ENCODE data around the gene EVX2.

DNA sequence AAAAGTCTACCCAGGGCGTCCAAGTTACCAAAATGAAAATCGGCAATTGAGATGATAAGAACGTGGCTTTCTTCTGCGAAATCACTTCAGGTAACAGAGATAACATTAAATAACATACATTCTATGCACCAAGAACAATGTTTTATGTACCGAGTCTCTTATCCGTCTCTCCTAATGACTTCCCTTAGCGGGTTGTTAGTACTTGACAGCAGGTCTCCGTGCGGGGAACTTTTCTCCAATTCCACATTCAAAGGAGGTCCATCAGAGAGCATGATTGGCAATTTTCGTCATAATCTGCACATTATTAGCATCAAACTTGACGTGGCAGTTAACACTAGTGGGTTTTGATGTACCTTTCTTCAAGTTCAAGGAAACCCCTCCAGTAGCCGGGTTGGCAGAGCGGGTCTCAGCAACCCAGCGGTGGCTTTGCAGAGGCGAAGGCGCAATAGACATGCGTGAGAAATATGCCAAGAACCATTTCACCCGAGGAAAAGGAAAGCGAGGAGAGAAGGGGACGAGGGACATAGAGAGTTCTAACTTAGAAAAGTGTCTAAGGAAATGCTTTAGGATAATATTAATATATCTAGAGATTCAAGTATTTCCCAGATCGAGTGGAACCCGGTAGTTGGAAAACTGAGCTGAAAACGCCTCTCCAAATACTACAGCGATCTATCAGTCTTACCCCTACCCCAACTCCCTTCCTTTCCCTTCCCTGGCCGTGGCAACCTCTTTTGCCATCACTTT is 5.0 kb downstream of the EVX2 start:
- TF ChIP-seq, protein P1, sequence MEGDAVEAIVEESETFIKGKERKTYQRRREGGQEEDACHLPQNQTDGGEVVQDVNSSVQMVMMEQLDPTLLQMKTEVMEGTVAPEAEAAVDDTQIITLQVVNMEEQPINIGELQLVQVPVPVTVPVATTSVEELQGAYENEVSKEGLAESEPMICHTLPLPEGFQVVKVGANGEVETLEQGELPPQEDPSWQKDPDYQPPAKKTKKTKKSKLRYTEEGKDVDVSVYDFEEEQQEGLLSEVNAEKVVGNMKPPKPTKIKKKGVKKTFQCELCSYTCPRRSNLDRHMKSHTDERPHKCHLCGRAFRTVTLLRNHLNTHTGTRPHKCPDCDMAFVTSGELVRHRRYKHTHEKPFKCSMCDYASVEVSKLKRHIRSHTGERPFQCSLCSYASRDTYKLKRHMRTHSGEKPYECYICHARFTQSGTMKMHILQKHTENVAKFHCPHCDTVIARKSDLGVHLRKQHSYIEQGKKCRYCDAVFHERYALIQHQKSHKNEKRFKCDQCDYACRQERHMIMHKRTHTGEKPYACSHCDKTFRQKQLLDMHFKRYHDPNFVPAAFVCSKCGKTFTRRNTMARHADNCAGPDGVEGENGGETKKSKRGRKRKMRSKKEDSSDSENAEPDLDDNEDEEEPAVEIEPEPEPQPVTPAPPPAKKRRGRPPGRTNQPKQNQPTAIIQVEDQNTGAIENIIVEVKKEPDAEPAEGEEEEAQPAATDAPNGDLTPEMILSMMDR (IDR thresholded peaks at IDR 0.05) = no peak
- TF ChIP-seq POLR2A (IDR thresholded peaks at IDR 0.05) = no peak

All from thyroid gland (tissue), 4 donors.